HEK293T (cell line): ENCODE results near the gene EXOC3L4.

Source experiments
- CTCF ChIA-PET: fragments of 350-600 bp; formaldehyde crosslinking; extraction: SDS; loops from one replicate; lab custom pipeline; 2021; ENCODE audit warnings: antibody characterized with exemption, inconsistent platforms; lab: Yijun Ruan, JAX
- POLR2A ChIA-PET: fragments of 350-600 bp; formaldehyde crosslinking; extraction: SDS; loops from one replicate; lab custom pipeline; 2020; ENCODE audit warnings: antibody characterized with exemption, inconsistent platforms; lab: Yijun Ruan, JAX
- DNase-seq: peaks from one replicate; pipeline ENCODE4 v3.0.0; 2012; ENCODE audit warnings: mixed read lengths; ENCODE audit errors: extremely low spot score
- ARNT ChIP-seq: fragments of 450-650 bp; IDR thresholded peaks from 2 replicates; pipeline ENCODE4 v1.6.1; 2017; ENCODE audit warnings: mild to moderate bottlenecking
- BHLHE40 ChIP-seq: fragments of 450-650 bp; IDR thresholded peaks from 2 replicates; pipeline ENCODE4 v1.6.1; 2016; ENCODE audit warnings: mild to moderate bottlenecking, moderate library complexity, borderline replicate concordance
- CTBP1 ChIP-seq: fragments of 450-650 bp; IDR thresholded peaks from 2 replicates; pipeline ENCODE4 v1.6.1; 2016; ENCODE audit warnings: borderline replicate concordance
- ELF4 ChIP-seq: fragments of 450-650 bp; IDR thresholded peaks from 2 replicates; pipeline ENCODE4 v1.6.1; 2017; ENCODE audit warnings: antibody characterized with exemption
- FOXA1 ChIP-seq: fragments of 450-650 bp; IDR thresholded peaks from 2 replicates; pipeline ENCODE4 v1.6.1; 2016; ENCODE audit warnings: mild to moderate bottlenecking
- FOXK2 ChIP-seq: fragments of 450-650 bp; IDR thresholded peaks from 2 replicates; pipeline ENCODE4 v1.6.1; 2016; ENCODE audit warnings: mild to moderate bottlenecking
- FOXM1 ChIP-seq: fragments of 450-650 bp; IDR thresholded peaks from 2 replicates; pipeline ENCODE4 v1.6.1; 2017; ENCODE audit warnings: mild to moderate bottlenecking, borderline replicate concordance
- HDGF ChIP-seq: fragments of 450-650 bp; IDR thresholded peaks from 2 replicates; pipeline ENCODE4 v1.6.1; 2017; ENCODE audit warnings: antibody characterized with exemption, borderline replicate concordance
- L3MBTL2 ChIP-seq: fragments of 450-650 bp; conservative IDR thresholded peaks from 2 replicates; pipeline ENCODE4 v1.6.1; 2016; ENCODE audit warnings: mild to moderate bottlenecking
- LEF1 ChIP-seq: fragments of 450-650 bp; IDR thresholded peaks from 2 replicates; pipeline ENCODE4 v1.6.1; 2017; ENCODE audit warnings: mild to moderate bottlenecking, borderline replicate concordance
- NFRKB ChIP-seq: fragments of 450-650 bp; IDR thresholded peaks from 2 replicates; pipeline ENCODE4 v1.6.1; 2016; ENCODE audit warnings: mild to moderate bottlenecking, moderate library complexity
- PKNOX1 ChIP-seq: fragments of 450-650 bp; IDR thresholded peaks from 2 replicates; pipeline ENCODE4 v1.6.1; 2016
- SP1 ChIP-seq: fragments of 450-650 bp; IDR thresholded peaks from 2 replicates; pipeline ENCODE4 v1.6.1; 2017
- SUZ12 ChIP-seq: fragments of 450-650 bp; IDR thresholded peaks from 2 replicates; pipeline ENCODE4 v1.6.1; 2016; ENCODE audit warnings: mild to moderate bottlenecking
- TARDBP ChIP-seq: fragments of 450-650 bp; IDR thresholded peaks from 2 replicates; pipeline ENCODE4 v1.6.1; 2016
- ZNF384 ChIP-seq: fragments of 450-650 bp; IDR thresholded peaks from 2 replicates; pipeline ENCODE4 v1.6.1; 2016

Gene EXOC3L4

GRCh38 chr14:103095210-103095778 lies 769 bp downstream of the EXOC3L4 start:
- ChIA-PET POLR2A (no interaction called here), CTCF (interaction anchor here (2.6 kb wide), 1 partner anchor 10 kb away, joined by 14 read pairs; no protein-coding TSS in a partner anchor)
- no peak for DNase-seq
- TF ChIP-seq L3MBTL2 (no peak), SUZ12 (no peak), NFRKB (no peak), FOXA1 (no peak), LEF1 (no peak), PKNOX1 (no peak), ELF4 (no peak)

GRCh38 chr14:103096387-103096786 lies 1.9 kb downstream of the EXOC3L4 start:
- TF ChIP-seq L3MBTL2: no peak
- TF ChIP-seq ELF4: no peak
- TF ChIP-seq SP1: no peak
- TF ChIP-seq FOXM1: no peak
- no peak for TF ChIP-seq LEF1
- ChIA-PET CTCF (interaction anchor here (0.8 to 2.6 kb wide), 3 partner anchors 9 to 195 kb away, joined by 3 to 14 read pairs (median 4); no protein-coding TSS in a partner anchor), POLR2A (interaction anchor here (0.6 kb wide), 1 partner anchor 31 kb away, joined by 3 read pairs; no protein-coding TSS in a partner anchor)
- no peak for DNase-seq

GRCh38 chr14:103097244-103097993 lies 2.9 kb downstream of the EXOC3L4 start:
- TF ChIP-seq PKNOX1 (no peak), ELF4 (no peak), SP1 (no peak), FOXA1 (no peak), FOXK2 (no peak), L3MBTL2 (no peak), NFRKB (no peak), BHLHE40 (no peak), CTBP1 (no peak), ARNT (no peak), ZNF384 (no peak), HDGF (no peak), SUZ12 (no peak)
- CTCF ChIA-PET: interaction anchor here (2.6 kb wide), 1 partner anchor 8 kb away, joined by 14 read pairs; no protein-coding TSS in a partner anchor
- no peak for DNase-seq
- POLR2A ChIA-PET: no interaction called here

- DNase-seq: no peak
- CTCF ChIA-PET: interaction anchor here (1.4 to 2.0 kb wide), 2 partner anchors 24 to 293 kb away, joined by 3 to 7 read pairs; no protein-coding TSS in a partner anchor
- POLR2A ChIA-PET: no interaction called here
- TF ChIP-seq FOXK2: no peak
- TF ChIP-seq HDGF: no peak
- TF ChIP-seq ELF4: no peak
- no peak for TF ChIP-seq TARDBP
- no peak for TF ChIP-seq SP1
- no peak for TF ChIP-seq NFRKB
- no peak for TF ChIP-seq FOXM1
- no peak for TF ChIP-seq ZNF384
- TF ChIP-seq CTBP1: no peak
- TF ChIP-seq FOXA1: no peak
- no peak for TF ChIP-seq BHLHE40
- TF ChIP-seq L3MBTL2: no peak
Observed at GRCh38 chr14:103097994-103098957, 3.8 kb downstream of the EXOC3L4 start.

- no peak for TF ChIP-seq L3MBTL2
- no peak for TF ChIP-seq TARDBP
- TF ChIP-seq BHLHE40: no peak
- no peak for TF ChIP-seq ZNF384
- TF ChIP-seq FOXM1: no peak
- no peak for TF ChIP-seq FOXK2
- TF ChIP-seq CTBP1: no peak
- no peak for TF ChIP-seq SUZ12
- TF ChIP-seq FOXA1: no peak
- TF ChIP-seq SP1: no peak
- TF ChIP-seq NFRKB: no peak
- TF ChIP-seq LEF1: no peak
- no peak for TF ChIP-seq HDGF
- no peak for TF ChIP-seq ARNT
- no peak for TF ChIP-seq PKNOX1
- no peak for DNase-seq
- CTCF ChIA-PET: interaction anchor here (1.4 to 2.0 kb wide), 2 partner anchors 25 to 292 kb away, joined by 3 to 7 read pairs; no protein-coding TSS in a partner anchor
- POLR2A ChIA-PET: no interaction called here
Observed at GRCh38 chr14:103099081-103099732, 4.7 kb downstream of the EXOC3L4 start.
